GM12878 (cell line): ENCODE data around the gene NUDT14.

ENCODE experiments used
- POLR2A ChIP-seq: IDR thresholded peaks from 2 replicates; pipeline ENCODE4 v1.6.1; 2011; ENCODE audit warnings: low read depth, mild to moderate bottlenecking, low read length
- TF ChIP-seq, protein P1 (sequence below), 3 experiments: IDR thresholded peaks in 2 of 3; conservative IDR thresholded peaks in 1 of 3; 2 replicates each; pipeline ENCODE4 v1.5.1; 2011; ENCODE audit warnings: low read depth in 3 of 3, low read length in 3 of 3, mild to moderate bottlenecking in 3 of 3, control low read depth in 2 of 3, moderate library complexity in 2 of 3, inconsistent platforms in 1 of 3, mixed read lengths in 1 of 3; ENCODE audit not compliant: control insufficient read depth in 2 of 3, insufficient read depth in 1 of 3; ENCODE audit errors: extremely low read depth in 1 of 3

DNA sequence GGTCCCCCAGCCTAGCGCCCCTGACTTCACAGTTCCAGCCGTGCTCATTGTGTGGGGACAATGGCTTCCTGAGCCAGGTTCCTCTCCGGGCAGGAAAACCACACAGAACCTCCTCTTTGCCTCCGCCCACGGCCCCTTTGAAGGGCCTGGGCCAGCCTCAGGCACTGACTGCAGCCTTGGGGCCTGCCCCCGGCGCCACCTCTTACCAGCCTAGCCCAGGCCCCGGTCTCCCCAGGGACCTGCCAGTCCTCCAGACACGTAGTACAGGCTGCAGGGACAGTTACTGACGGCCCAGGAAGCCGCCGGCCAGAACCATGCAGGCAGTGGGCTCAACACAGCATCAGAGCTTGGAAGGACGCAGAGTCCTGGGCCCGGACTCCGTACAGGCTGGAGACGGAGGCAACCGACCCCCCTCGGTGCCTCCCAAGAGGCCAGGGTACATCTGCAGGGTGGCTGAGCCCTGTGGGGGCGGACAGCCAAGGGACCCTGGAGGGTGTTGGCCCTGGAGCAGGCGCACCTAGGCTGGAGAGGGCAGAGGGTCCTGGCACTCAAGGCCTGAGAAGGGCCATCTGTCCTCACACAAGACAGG, 20.9 kb upstream of the NUDT14 start:
- TF ChIP-seq POLR2A, result no peak
- TF ChIP-seq, protein P1, sequence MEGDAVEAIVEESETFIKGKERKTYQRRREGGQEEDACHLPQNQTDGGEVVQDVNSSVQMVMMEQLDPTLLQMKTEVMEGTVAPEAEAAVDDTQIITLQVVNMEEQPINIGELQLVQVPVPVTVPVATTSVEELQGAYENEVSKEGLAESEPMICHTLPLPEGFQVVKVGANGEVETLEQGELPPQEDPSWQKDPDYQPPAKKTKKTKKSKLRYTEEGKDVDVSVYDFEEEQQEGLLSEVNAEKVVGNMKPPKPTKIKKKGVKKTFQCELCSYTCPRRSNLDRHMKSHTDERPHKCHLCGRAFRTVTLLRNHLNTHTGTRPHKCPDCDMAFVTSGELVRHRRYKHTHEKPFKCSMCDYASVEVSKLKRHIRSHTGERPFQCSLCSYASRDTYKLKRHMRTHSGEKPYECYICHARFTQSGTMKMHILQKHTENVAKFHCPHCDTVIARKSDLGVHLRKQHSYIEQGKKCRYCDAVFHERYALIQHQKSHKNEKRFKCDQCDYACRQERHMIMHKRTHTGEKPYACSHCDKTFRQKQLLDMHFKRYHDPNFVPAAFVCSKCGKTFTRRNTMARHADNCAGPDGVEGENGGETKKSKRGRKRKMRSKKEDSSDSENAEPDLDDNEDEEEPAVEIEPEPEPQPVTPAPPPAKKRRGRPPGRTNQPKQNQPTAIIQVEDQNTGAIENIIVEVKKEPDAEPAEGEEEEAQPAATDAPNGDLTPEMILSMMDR (IDR thresholded peaks at IDR 0.05 in 2 of 3, conservative IDR thresholded peaks at IDR 0.05 in 1 of 3; ENCODE audit: control insufficient read depth in 2 of 3, extremely low read depth in 1 of 3, insufficient read depth in 1 of 3, low read depth in 3 of 3, low read length in 3 of 3), result no peak
